ENCODE results near the gene ADAMTS16.

DNA sequence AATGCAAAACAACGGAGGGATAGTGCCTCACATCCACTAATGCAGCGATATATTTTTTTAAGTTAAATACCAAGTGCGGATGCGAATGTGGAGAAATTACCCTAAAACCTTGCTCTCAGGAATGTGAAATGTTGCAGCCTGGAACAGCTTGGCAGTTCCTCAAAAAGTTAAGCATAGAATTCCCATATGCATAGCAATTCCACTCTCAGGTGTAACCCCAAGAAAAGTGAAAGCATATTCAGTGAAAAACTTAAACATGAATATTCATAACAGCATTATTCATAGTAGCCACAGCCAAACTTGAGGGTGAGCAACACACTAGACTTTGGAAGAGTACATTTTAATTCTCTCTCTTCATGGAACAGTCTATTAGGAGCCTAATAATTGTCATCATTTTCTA is 199.1 kb downstream of the ADAMTS16 start:
- TF ChIP-seq POLR2A (IDR thresholded peaks at IDR 0.05; ENCODE audit: low read depth, low read length) = no peak
- TF ChIP-seq TAF1 (IDR thresholded peaks at IDR 0.05; ENCODE audit: low read depth, low read length) = no peak
